ENCODE results near the gene PSMA4.

PSMA4 gene

DNA sequence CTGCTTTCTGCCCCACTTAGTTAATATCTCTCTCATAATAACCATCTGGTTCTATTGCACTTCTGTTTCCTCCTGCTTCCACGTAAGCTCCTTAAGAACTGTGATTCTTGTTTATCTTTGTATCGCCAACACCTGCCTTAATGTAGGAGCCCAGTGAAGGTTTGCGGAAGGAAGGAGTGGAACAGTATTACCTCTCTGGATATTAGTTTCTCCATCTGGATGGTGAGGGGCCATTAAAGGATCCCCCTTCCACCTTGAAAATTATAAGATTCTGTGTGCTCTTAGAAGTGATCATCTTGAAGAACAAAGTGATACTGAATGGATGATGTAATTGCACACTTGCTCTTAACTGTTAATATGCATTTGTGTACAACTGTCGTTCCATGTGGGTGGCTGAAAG is 27.3 kb downstream of the PSMA4 start (continued):
- TF ChIP-seq ZFP69B (tag by site-specific recombination; IDR thresholded peaks at IDR 0.05) (0 out of 2 replicates have a peak, but pooled peaks have one; percentile 35), ZNF843 (tag by site-specific recombination; IDR thresholded peaks at IDR 0.05) (no peak), IKZF3 (tag by site-specific recombination; IDR thresholded peaks at IDR 0.05) (no peak), ZNF585B (tag by site-specific recombination; IDR thresholded peaks at IDR 0.05) (no peak), ZNF394 (tag by site-specific recombination; IDR thresholded peaks at IDR 0.05; ENCODE audit: borderline replicate concordance) (no peak), FEZF1 (tag by site-specific recombination; IDR thresholded peaks at IDR 0.05) (no peak), ZNF155 (tag by site-specific recombination; IDR thresholded peaks at IDR 0.05) (no peak), HOXC10 (CRISPR knock-in tag; IDR thresholded peaks at IDR 0.05) (no peak), MYNN (tag by site-specific recombination; IDR thresholded peaks at IDR 0.05; ENCODE audit: borderline replicate concordance) (no peak), ZNF558 (tag by site-specific recombination; IDR thresholded peaks at IDR 0.05) (no peak), KLF16 (tag by site-specific recombination; IDR thresholded peaks at IDR 0.05) (no peak), GLI4 (tag by site-specific recombination; IDR thresholded peaks at IDR 0.05) (no peak), GFI1B (tag by site-specific recombination; IDR thresholded peaks at IDR 0.05) (no peak), ZNF670 (tag by site-specific recombination; IDR thresholded peaks at IDR 0.05; ENCODE audit: low read depth) (no peak), ZNF37A (tag by site-specific recombination; IDR thresholded peaks at IDR 0.05) (no peak), TRIM28 (IDR thresholded peaks at IDR 0.05; ENCODE audit: borderline replicate concordance, low read length) (0 out of 2 replicates have a peak, but pooled peaks have one; percentile 26), SALL2 (tag by site-specific recombination; IDR thresholded peaks at IDR 0.05; ENCODE audit: borderline replicate concordance) (no peak), ZNF777 (tag by site-specific recombination; IDR thresholded peaks at IDR 0.05; ENCODE audit: borderline replicate concordance) (no peak), ZNF664 (tag by site-specific recombination; IDR thresholded peaks at IDR 0.05) (no peak), ZNF16 (tag by site-specific recombination; IDR thresholded peaks at IDR 0.05; ENCODE audit: low read depth) (no peak), HOXA7 (CRISPR knock-in tag; IDR thresholded peaks at IDR 0.05; ENCODE audit: borderline replicate concordance) (no peak), ZNF677 (tag by site-specific recombination; IDR thresholded peaks at IDR 0.05) (no peak), ZNF10 (tag by site-specific recombination; IDR thresholded peaks at IDR 0.05) (no peak), ZNF114 (tag by site-specific recombination; IDR thresholded peaks at IDR 0.05) (no peak), ZNF174 (tag by site-specific recombination; IDR thresholded peaks at IDR 0.05) (no peak), KLF7 (tag by site-specific recombination; IDR thresholded peaks at IDR 0.05; ENCODE audit: borderline replicate concordance) (no peak), SCRT1 (tag by site-specific recombination; IDR thresholded peaks at IDR 0.05; ENCODE audit: borderline replicate concordance) (no peak), ZNF404 (tag by site-specific recombination; IDR thresholded peaks at IDR 0.05) (no peak), ZNF121 (tag by site-specific recombination; IDR thresholded peaks at IDR 0.05) (no peak), ZNF140 (tag by site-specific recombination; IDR thresholded peaks at IDR 0.05) (no peak), ZNF707 (tag by site-specific recombination; IDR thresholded peaks at IDR 0.05) (no peak), ZNF266 (tag by site-specific recombination; IDR thresholded peaks at IDR 0.05; ENCODE audit: low read depth) (no peak), ZNF223 (tag by site-specific recombination; IDR thresholded peaks at IDR 0.05) (no peak), ZNF837 (tag by site-specific recombination; IDR thresholded peaks at IDR 0.05) (no peak), ZBTB8A (tag by site-specific recombination; IDR thresholded peaks at IDR 0.05) (no peak)
- TF ChIP-seq, protein P1, sequence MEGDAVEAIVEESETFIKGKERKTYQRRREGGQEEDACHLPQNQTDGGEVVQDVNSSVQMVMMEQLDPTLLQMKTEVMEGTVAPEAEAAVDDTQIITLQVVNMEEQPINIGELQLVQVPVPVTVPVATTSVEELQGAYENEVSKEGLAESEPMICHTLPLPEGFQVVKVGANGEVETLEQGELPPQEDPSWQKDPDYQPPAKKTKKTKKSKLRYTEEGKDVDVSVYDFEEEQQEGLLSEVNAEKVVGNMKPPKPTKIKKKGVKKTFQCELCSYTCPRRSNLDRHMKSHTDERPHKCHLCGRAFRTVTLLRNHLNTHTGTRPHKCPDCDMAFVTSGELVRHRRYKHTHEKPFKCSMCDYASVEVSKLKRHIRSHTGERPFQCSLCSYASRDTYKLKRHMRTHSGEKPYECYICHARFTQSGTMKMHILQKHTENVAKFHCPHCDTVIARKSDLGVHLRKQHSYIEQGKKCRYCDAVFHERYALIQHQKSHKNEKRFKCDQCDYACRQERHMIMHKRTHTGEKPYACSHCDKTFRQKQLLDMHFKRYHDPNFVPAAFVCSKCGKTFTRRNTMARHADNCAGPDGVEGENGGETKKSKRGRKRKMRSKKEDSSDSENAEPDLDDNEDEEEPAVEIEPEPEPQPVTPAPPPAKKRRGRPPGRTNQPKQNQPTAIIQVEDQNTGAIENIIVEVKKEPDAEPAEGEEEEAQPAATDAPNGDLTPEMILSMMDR (tag by site-specific recombination; IDR thresholded peaks at IDR 0.05), result no peak
- TF ChIP-seq, protein P2, sequence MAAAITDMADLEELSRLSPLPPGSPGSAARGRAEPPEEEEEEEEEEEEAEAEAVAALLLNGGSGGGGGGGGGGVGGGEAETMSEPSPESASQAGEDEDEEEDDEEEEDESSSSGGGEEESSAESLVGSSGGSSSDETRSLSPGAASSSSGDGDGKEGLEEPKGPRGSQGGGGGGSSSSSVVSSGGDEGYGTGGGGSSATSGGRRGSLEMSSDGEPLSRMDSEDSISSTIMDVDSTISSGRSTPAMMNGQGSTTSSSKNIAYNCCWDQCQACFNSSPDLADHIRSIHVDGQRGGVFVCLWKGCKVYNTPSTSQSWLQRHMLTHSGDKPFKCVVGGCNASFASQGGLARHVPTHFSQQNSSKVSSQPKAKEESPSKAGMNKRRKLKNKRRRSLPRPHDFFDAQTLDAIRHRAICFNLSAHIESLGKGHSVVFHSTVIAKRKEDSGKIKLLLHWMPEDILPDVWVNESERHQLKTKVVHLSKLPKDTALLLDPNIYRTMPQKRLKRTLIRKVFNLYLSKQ (tag by site-specific recombination; IDR thresholded peaks at IDR 0.05; ENCODE audit: borderline replicate concordance), result no peak
- TF ChIP-seq, protein P3, sequence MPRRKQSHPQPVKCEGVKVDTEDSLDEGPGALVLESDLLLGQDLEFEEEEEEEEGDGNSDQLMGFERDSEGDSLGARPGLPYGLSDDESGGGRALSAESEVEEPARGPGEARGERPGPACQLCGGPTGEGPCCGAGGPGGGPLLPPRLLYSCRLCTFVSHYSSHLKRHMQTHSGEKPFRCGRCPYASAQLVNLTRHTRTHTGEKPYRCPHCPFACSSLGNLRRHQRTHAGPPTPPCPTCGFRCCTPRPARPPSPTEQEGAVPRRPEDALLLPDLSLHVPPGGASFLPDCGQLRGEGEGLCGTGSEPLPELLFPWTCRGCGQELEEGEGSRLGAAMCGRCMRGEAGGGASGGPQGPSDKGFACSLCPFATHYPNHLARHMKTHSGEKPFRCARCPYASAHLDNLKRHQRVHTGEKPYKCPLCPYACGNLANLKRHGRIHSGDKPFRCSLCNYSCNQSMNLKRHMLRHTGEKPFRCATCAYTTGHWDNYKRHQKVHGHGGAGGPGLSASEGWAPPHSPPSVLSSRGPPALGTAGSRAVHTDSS (tag by site-specific recombination; IDR thresholded peaks at IDR 0.05), result no peak
- TF ChIP-seq, protein P4, sequence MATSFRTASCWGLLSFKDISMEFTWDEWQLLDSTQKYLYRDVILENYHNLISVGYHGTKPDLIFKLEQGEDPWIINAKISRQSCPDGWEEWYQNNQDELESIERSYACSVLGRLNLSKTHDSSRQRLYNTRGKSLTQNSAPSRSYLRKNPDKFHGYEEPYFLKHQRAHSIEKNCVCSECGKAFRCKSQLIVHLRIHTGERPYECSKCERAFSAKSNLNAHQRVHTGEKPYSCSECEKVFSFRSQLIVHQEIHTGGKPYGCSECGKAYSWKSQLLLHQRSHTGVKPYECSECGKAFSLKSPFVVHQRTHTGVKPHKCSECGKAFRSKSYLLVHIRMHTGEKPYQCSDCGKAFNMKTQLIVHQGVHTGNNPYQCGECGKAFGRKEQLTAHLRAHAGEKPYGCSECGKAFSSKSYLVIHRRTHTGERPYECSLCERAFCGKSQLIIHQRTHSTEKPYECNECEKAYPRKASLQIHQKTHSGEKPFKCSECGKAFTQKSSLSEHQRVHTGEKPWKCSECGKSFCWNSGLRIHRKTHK (tag by site-specific recombination; IDR thresholded peaks at IDR 0.05), result no peak

Measured in HEK293 (cell line).